Measurements from ENCODE around the gene ZMPSTE24. TPM values are rescaled to one million over a fixed set of nuclear protein-coding genes. Genes with fewer than 3 reads are reported as not detected.
A peak's percentile ranks its signal among the peaks of the same experiment; 100 is the strongest.
"Not testable (repeated sequence)": the region's sequence is repeated elsewhere in the genome, so short reads cannot be mapped to it uniquely, and the experiment has no call there.

Gene ZMPSTE24
- total RNA-seq (10 to 100 TPM; 29.0 to 43.4 (median 34.7) TPM), polyA plus RNA-seq (23.5 TPM)
- long read RNA-seq, donor 1, transcript ZMPSTE24-201 (10 exons, 3,108 nt): major isoform, 71 of 79 reads
- long read RNA-seq, donor 1, partial matches to known transcripts: 6 of 79 reads
- long read RNA-seq, donor 1, other reads (novel, unspliced or antisense): 2 of 79 reads
- long read RNA-seq, donor 2, transcript ZMPSTE24-201 (10 exons, 3,108 nt): major isoform, 32 of 37 reads
- long read RNA-seq, donor 2, partial matches to known transcripts: 2 of 37 reads
- long read RNA-seq, donor 2, other reads (novel, unspliced or antisense): 3 of 37 reads
- long read RNA-seq, donor 3, transcript ZMPSTE24-201 (10 exons, 3,108 nt): major isoform, 309 of 349 reads
- long read RNA-seq, donor 3, partial matches to known transcripts: 18 of 349 reads
- long read RNA-seq, donor 3, other reads (novel, unspliced or antisense): 22 of 349 reads
- long read RNA-seq, donor 4, transcript ZMPSTE24-201 (10 exons, 3,108 nt): major isoform, 30 of 32 reads
- long read RNA-seq, donor 4, partial matches to known transcripts: 0 of 32 reads
- long read RNA-seq, donor 4, other reads (novel, unspliced or antisense): 2 of 32 reads

- H3K4me3 ChIP-seq (ENCODE audit: low read length): peak within 1 kb of the TSS; percentile 86
- ATAC-seq: peak; percentile 99 to 100
- DNase-seq: peak; percentile 95 to 97 (median 97)
- H3K9me3 ChIP-seq (ENCODE audit: control insufficient read depth, low read length): no peaks in the 10 kb centered on the region
- peaks cover 2% of the 10 kb centered on the region for H3K4me1 ChIP-seq (ENCODE audit: control insufficient read depth, insufficient read depth, low read length)
- WGBS: under 1% methylated on average over 48 of the region's 48 CpGs
- peak within 1 kb of the TSS; percentile 99 for H3K27ac ChIP-seq (ENCODE audit: low read length)
- intact Hi-C loops (cut with DNase I): no loop called here
- H3K27me3 ChIP-seq (ENCODE audit: control insufficient read depth, insufficient read depth): no peaks in the 10 kb centered on the region
Observed at GRCh38 chr1:40257688-40258444, at the start of gene ZMPSTE24. ZMPSTE24 (plus strand) TSS chr1:40258236; CDS start chr1:40258272, 36 bp downstream.

GRCh38 chr1:40210511-40211204 is 47.4 kb upstream of the ZMPSTE24 start:
- WGBS: 74% methylated on average over 3 of the region's 3 CpGs
- Histone ChIP-seq H3K4me1 (ENCODE audit: control insufficient read depth, insufficient read depth, low read length) (no peaks in the 10 kb centered on the region), H3K27me3 (ENCODE audit: control insufficient read depth, insufficient read depth) (no peaks in the 10 kb centered on the region), H3K4me3 (ENCODE audit: low read length) (no peak overlapping the region), H3K9me3 (ENCODE audit: control insufficient read depth, low read length) (no peaks in the 10 kb centered on the region), H3K27ac (ENCODE audit: low read length) (no peak overlapping the region)
- DNase-seq (no peak), ATAC-seq (no peak)
- intact Hi-C loops (cut with DNase I): no loop called here

- Histone ChIP-seq H3K27me3 (ENCODE audit: control insufficient read depth, insufficient read depth) (no peaks in the 10 kb centered on the region), H3K4me1 (ENCODE audit: control insufficient read depth, insufficient read depth, low read length) (no peaks in the 10 kb centered on the region), H3K4me3 (ENCODE audit: low read length) (no peak overlapping the region), H3K27ac (ENCODE audit: low read length) (no peak overlapping the region), H3K9me3 (ENCODE audit: control insufficient read depth, low read length) (no peaks in the 10 kb centered on the region)
- 88% methylated on average over 5 of the region's 5 CpGs for WGBS
- intact Hi-C loops (cut with DNase I): no loop called here
- ATAC-seq (no peak), DNase-seq (no peak)
Observed at GRCh38 chr1:40218333-40218732, 39.7 kb upstream of the ZMPSTE24 start.

GRCh38 chr1:40221471-40221905 is 36.5 kb upstream of the ZMPSTE24 start:
- H3K4me1 ChIP-seq (ENCODE audit: control insufficient read depth, insufficient read depth, low read length); H3K27ac ChIP-seq (ENCODE audit: low read length); H3K9me3 ChIP-seq (ENCODE audit: control insufficient read depth, low read length); ATAC-seq; DNase-seq; intact Hi-C loops (cut with DNase I); H3K27me3 ChIP-seq (ENCODE audit: control insufficient read depth, insufficient read depth); H3K4me3 ChIP-seq (ENCODE audit: low read length): not testable (repeated sequence)
- WGBS: 95% methylated on average over 18 of the region's 18 CpGs

- DNase-seq (no peak), ATAC-seq (no peak)
- H3K4me3 ChIP-seq (ENCODE audit: low read length): no peak overlapping the region
- no peaks in the 10 kb centered on the region for H3K9me3 ChIP-seq (ENCODE audit: control insufficient read depth, low read length)
- H3K4me1 ChIP-seq (ENCODE audit: control insufficient read depth, insufficient read depth, low read length): no peaks in the 10 kb centered on the region
- intact Hi-C loops (cut with DNase I): no loop called here
- no peaks in the 10 kb centered on the region for H3K27me3 ChIP-seq (ENCODE audit: control insufficient read depth, insufficient read depth)
- no peak overlapping the region for H3K27ac ChIP-seq (ENCODE audit: low read length)
- 76% methylated on average over 3 of the region's 3 CpGs for WGBS
Observed at GRCh38 chr1:40221977-40222772, 35.9 kb upstream of the ZMPSTE24 start.

- Histone ChIP-seq H3K27ac (ENCODE audit: low read length) (no peak overlapping the region), H3K9me3 (ENCODE audit: control insufficient read depth, low read length) (no peaks in the 10 kb centered on the region), H3K4me1 (ENCODE audit: control insufficient read depth, insufficient read depth, low read length) (no peaks in the 10 kb centered on the region), H3K4me3 (ENCODE audit: low read length) (no peak overlapping the region), H3K27me3 (ENCODE audit: control insufficient read depth, insufficient read depth) (no peaks in the 10 kb centered on the region)
- DNase-seq: no peak
- WGBS: 91% methylated on average over 6 of the region's 6 CpGs
- ATAC-seq: no peak
- intact Hi-C loops (cut with DNase I): no loop called here
Observed at GRCh38 chr1:40224040-40224439, 34.0 kb upstream of the ZMPSTE24 start.

GRCh38 chr1:40226192-40226591 is 31.8 kb upstream of the ZMPSTE24 start:
- H3K9me3 ChIP-seq (ENCODE audit: control insufficient read depth, low read length): no peaks in the 10 kb centered on the region
- no peaks in the 10 kb centered on the region for H3K4me1 ChIP-seq (ENCODE audit: control insufficient read depth, insufficient read depth, low read length)
- intact Hi-C loops (cut with DNase I): no loop called here
- no peak for ATAC-seq
- no peak overlapping the region for H3K4me3 ChIP-seq (ENCODE audit: low read length)
- H3K27ac ChIP-seq (ENCODE audit: low read length): no peak overlapping the region
- 95% methylated on average over 3 of the region's 3 CpGs for WGBS
- DNase-seq: no peak
- no peaks in the 10 kb centered on the region for H3K27me3 ChIP-seq (ENCODE audit: control insufficient read depth, insufficient read depth)

- Histone ChIP-seq H3K27me3 (ENCODE audit: control insufficient read depth, insufficient read depth) (no peaks in the 10 kb centered on the region), H3K4me1 (ENCODE audit: control insufficient read depth, insufficient read depth, low read length) (no peaks in the 10 kb centered on the region), H3K27ac (ENCODE audit: low read length) (no peak overlapping the region), H3K9me3 (ENCODE audit: control insufficient read depth, low read length) (no peaks in the 10 kb centered on the region), H3K4me3 (ENCODE audit: low read length) (no peak overlapping the region)
- no peak for DNase-seq
- ATAC-seq: no peak
- 90% methylated on average over 4 of the region's 4 CpGs for WGBS
- intact Hi-C loops (cut with DNase I): no loop called here
Observed at GRCh38 chr1:40232444-40232843, 25.6 kb upstream of the ZMPSTE24 start.

GRCh38 chr1:40239626-40240025 is 18.4 kb upstream of the ZMPSTE24 start:
- DNase-seq (no peak), ATAC-seq (no peak)
- Histone ChIP-seq H3K27ac (ENCODE audit: low read length) (no peak overlapping the region), H3K27me3 (ENCODE audit: control insufficient read depth, insufficient read depth) (no peaks in the 10 kb centered on the region), H3K9me3 (ENCODE audit: control insufficient read depth, low read length) (no peaks in the 10 kb centered on the region), H3K4me1 (ENCODE audit: control insufficient read depth, insufficient read depth, low read length) (peaks cover 1% of the 10 kb centered on the region), H3K4me3 (ENCODE audit: low read length) (no peak overlapping the region)
- intact Hi-C loops (cut with DNase I): no loop called here
- WGBS: 85% methylated on average over 1 of the region's 1 CpG

- 88% methylated on average over 2 of the region's 2 CpGs for WGBS
- Histone ChIP-seq H3K4me1 (ENCODE audit: control insufficient read depth, insufficient read depth, low read length) (peaks cover 2% of the 10 kb centered on the region), H3K4me3 (ENCODE audit: low read length) (no peak overlapping the region), H3K27me3 (ENCODE audit: control insufficient read depth, insufficient read depth) (no peaks in the 10 kb centered on the region), H3K9me3 (ENCODE audit: control insufficient read depth, low read length) (no peaks in the 10 kb centered on the region), H3K27ac (ENCODE audit: low read length) (no peak overlapping the region)
- ATAC-seq: no peak
- DNase-seq: no peak
- intact Hi-C loops (cut with DNase I): no loop called here
Observed at GRCh38 chr1:40240390-40240789, 17.6 kb upstream of the ZMPSTE24 start.

Measured in right cardiac atrium (tissue), 5 donors.